Uterus (tissue), 4 donors: Measurements from ENCODE around the gene C19orf25. TPM values are rescaled to one million over a fixed set of nuclear protein-coding genes. Genes with fewer than 3 reads are reported as not detected.

Experiments
- DNase-seq, 2 donors: peaks; one replicate each; pipeline ENCODE4 v3.0.0-alpha.2; 2019 to 2020
- H3K27ac ChIP-seq, 2 donors: fragments of 200-600 bp; sonication (generic); 1 replicate in 1 of 2; 2 replicates in 1 of 2; pipeline ENCODE4 v1.5.1; 2016 to 2018
- H3K27me3 ChIP-seq, 2 donors: fragments of 200-600 bp; sonication (generic); one replicate each; pipeline ENCODE4 v1.5.1; 2018 to 2019; ENCODE audit warnings: control low read depth in 1 of 2
- H3K36me3 ChIP-seq, 2 donors: fragments of 200-600 bp; sonication (generic); one replicate each; pipeline ENCODE4 v1.5.1; 2019; ENCODE audit warnings: control low read depth in 1 of 2
- H3K4me1 ChIP-seq, 2 donors: fragments of 200-600 bp; sonication (generic); one replicate each; pipeline ENCODE4 v1.5.1; 2018 to 2019; ENCODE audit warnings: control low read depth in 1 of 2
- H3K4me3 ChIP-seq, 2 donors: fragments of 200-600 bp; sonication (generic); 1 replicate in 1 of 2; 2 replicates in 1 of 2; pipeline ENCODE4 v1.5.1; 2018 to 2019; ENCODE audit warnings: mild to moderate bottlenecking in 1 of 2
- H3K9me3 ChIP-seq, 2 donors: fragments of 200-600 bp; sonication (generic); one replicate each; pipeline ENCODE4 v1.5.1; 2019; ENCODE audit warnings: control low read depth in 1 of 2
- POLR2A ChIP-seq, 2 donors: fragments of 450-650 bp; IDR thresholded peaks; one replicate each; pipeline ENCODE4 v1.6.1; 2016; ENCODE audit warnings: antibody characterized with exemption in 2 of 2, mild to moderate bottlenecking in 1 of 2, moderate library complexity in 1 of 2
- intact Hi-C: fragments of 100-400 bp; cut with DNase I; formaldehyde crosslinking; loops from one replicate; pipeline ENCODE4 v1.15.1; 2023; ENCODE audit warnings: low total_unique reads
- total RNA-seq, 4 donors: library from RNA; depleted of rRNA in 3 of 4; stranded (reverse); fragments of >200 nt in 3 of 4; gene quantifications; one replicate each; pipeline versions ENCODE4 v1.1.0 to v1.2.4, GENCODE V29; 2014 to 2023
- TF ChIP-seq, protein P1 (sequence below), 4 experiments: fragments of 200-600 bp in 2 of 4; fragments of 450-650 bp in 2 of 4; sonication (generic) in 2 of 4; IDR thresholded peaks; one replicate each; pipeline ENCODE4 v1.5.1; 2016 to 2019; ENCODE audit warnings: antibody characterized with exemption in 4 of 4, mild to moderate bottlenecking in 2 of 4, moderate library complexity in 1 of 4
- donor health status: DM: yes; HTN: yes; CAD: no.

C19orf25 gene
- total RNA-seq, 4 donors from 2014 or later, result 17.7 to 32.9 (median 28.9) TPM

DNA sequence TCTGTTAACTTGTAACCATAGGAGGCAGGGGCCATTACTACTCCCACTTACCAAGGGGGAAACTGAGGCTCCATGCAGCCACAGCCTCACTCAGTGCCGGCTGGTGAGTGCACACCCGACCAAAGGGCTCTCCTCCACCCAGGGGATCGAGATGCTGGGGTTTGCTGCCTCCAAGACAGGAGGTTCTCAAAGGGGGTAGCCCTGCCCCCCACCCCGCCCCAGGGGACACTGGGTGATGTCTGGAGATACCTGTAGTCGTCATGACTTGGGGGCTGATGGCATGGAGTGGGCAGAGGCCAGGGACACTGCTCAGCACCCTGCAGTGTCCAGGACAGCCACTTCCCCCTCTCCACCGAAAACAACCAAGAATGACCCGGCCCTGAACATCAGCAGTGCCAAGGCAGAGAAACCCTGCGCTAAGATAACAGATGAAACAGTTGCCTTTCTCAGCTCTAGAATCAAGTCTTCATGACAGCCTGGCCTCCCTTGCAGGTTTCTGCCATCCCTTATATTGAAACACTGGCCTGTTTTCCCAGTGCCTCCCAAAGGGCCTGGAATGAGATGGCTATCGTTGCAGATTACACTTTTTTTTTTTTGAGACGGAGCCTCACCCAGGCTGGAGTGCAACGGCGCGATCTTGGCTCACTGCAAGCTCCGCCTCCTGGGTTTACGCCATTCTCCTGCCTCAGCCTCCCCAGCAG lies 15.2 kb upstream of the C19orf25 start:
- Histone ChIP-seq H3K4me3 (no peak overlapping the region), H3K4me1 (peaks cover 0 to 6% of the 10 kb centered on the region in 2 donors), H3K27me3 (no peaks in the 10 kb centered on the region), H3K9me3 (no peaks in the 10 kb centered on the region), H3K27ac (no peak overlapping the region), H3K36me3 (no peaks in the 10 kb centered on the region)
- intact Hi-C loops, result no loop called here
- TF ChIP-seq, protein P1, sequence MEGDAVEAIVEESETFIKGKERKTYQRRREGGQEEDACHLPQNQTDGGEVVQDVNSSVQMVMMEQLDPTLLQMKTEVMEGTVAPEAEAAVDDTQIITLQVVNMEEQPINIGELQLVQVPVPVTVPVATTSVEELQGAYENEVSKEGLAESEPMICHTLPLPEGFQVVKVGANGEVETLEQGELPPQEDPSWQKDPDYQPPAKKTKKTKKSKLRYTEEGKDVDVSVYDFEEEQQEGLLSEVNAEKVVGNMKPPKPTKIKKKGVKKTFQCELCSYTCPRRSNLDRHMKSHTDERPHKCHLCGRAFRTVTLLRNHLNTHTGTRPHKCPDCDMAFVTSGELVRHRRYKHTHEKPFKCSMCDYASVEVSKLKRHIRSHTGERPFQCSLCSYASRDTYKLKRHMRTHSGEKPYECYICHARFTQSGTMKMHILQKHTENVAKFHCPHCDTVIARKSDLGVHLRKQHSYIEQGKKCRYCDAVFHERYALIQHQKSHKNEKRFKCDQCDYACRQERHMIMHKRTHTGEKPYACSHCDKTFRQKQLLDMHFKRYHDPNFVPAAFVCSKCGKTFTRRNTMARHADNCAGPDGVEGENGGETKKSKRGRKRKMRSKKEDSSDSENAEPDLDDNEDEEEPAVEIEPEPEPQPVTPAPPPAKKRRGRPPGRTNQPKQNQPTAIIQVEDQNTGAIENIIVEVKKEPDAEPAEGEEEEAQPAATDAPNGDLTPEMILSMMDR (IDR thresholded peaks at IDR 0.05), result no peak
- no peak for TF ChIP-seq POLR2A (IDR thresholded peaks at IDR 0.05)
- DNase-seq, result no peak

DNA sequence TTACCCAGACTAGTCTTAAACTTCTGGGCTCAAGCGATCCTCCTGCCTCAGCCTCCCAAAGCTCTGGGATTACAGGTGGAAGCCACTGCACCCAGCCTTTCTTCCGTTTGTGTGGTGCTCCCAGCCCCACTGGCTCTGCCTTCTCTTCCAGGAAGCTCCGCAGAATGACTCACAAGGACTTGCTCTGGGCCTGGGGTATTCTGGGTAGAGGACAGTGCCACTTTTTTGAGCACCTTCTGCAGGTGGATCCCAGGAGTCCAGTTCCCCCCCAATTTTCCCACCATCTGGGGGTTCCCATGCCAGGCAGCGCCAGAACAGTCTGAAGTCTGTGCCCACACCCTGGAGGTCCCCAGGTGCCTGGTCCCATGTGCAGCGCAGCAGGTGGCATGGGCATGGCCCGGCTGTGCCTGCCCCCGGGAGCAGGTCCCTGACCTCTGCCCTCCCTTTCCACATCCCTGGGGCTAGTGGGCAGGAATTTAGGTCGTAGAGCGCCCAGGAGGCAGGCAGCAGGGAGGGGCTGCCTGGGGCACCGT lies 13.5 kb upstream of the C19orf25 start:
- Histone ChIP-seq H3K36me3 (no peaks in the 10 kb centered on the region), H3K27me3 (no peaks in the 10 kb centered on the region), H3K4me3 (no peak overlapping the region), H3K4me1 (peaks cover 0 to 6% of the 10 kb centered on the region in 2 donors), H3K27ac (no peak overlapping the region), H3K9me3 (no peaks in the 10 kb centered on the region)
- intact Hi-C loops, result no loop called here
- no peak for DNase-seq
- TF ChIP-seq POLR2A (IDR thresholded peaks at IDR 0.05), result no peak
- TF ChIP-seq, protein P1 (IDR thresholded peaks at IDR 0.05), result no peak

DNA sequence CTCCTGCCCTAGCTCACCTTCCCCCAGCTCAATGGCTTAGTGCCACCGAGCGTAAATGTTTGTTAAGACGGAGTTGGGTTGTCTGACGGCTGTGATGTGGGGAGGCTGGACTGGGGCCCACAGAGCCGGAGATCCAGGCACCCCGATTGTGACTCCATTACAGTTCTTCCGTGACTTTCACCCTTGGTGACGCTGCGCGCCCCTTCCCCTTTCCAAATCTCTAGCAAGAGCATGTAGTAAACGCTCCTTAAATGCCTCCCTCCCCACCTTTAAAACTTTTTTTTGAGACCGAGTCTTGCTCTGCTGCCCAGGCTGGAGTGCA lies 12.8 kb upstream of the C19orf25 start:
- no peak overlapping the region for H3K4me3 ChIP-seq
- H3K9me3 ChIP-seq, result no peaks in the 10 kb centered on the region
- H3K36me3 ChIP-seq, result no peaks in the 10 kb centered on the region
- no peak overlapping the region for H3K27ac ChIP-seq
- no peaks in the 10 kb centered on the region for H3K27me3 ChIP-seq
- intact Hi-C loops, result no loop called here
- TF ChIP-seq, protein P1 (IDR thresholded peaks at IDR 0.05), result no peak
- TF ChIP-seq POLR2A (IDR thresholded peaks at IDR 0.05), result no peak
- DNase-seq, result no peak
- peaks cover 0 to 6% of the 10 kb centered on the region in 2 donors for H3K4me1 ChIP-seq

DNA sequence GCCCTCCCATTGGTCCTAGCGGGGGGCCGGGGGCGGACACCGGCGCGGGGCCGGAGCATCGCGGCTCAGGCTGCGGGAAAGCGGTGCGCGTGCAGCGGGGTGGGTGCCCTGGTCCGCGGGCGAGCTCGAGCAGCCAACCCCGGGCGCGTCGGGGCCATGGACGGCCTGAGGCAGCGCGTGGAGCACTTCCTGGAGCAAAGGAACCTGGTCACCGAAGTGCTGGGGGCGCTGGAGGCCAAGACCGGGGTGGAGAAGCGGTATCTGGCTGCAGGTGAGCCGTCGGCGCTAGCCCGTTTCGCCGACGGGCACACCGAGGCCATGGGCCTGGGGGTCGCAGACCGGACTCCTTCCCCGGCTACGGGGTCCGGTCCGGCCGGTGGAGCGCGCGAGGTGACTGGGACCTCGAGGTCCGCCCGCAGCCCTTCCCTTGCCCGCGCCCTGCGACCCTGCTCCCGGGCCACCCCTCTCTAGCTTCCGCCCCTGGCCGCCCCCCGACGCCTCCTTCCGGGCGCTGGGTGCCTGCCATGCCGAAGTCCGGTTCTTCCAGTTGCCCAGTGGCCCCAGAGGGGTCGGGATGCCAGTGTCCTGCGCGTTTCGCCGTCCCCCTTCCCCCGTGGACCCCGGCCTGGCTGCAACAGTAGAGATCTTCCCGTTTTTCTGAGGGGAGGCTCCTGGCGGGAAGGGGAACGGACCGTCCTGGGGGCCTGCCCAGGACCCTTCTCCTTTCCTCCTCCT lies 12.3 kb upstream of the C19orf25 start, which contains the start of gene REEP6:
Gene REEP6, plus strand, starts transcription at position 68 of the 735 bp plus-strand sequence. Its CDS starts 89 bp downstream, at position 157.
- H3K36me3 ChIP-seq, result no peaks in the 10 kb centered on the region
- peak within 1 kb of the TSS; percentile 44 to 45 for H3K4me3 ChIP-seq
- TF ChIP-seq, protein P1 (IDR thresholded peaks at IDR 0.05), result no peak
- peak in 1 of 2 donors; percentile 52 for TF ChIP-seq POLR2A (IDR thresholded peaks at IDR 0.05)
- DNase-seq, result no peak
- no peaks in the 10 kb centered on the region for H3K9me3 ChIP-seq
- H3K27me3 ChIP-seq, result no peaks in the 10 kb centered on the region
- intact Hi-C loops, result no loop called here
- peaks cover 0 to 6% of the 10 kb centered on the region in 2 donors for H3K4me1 ChIP-seq
- H3K27ac ChIP-seq, result peak within 1 kb of the TSS; percentile 69 to 80
